Lower leg skin (tissue), 4 donors: ENCODE results near the gene PM20D1. TPM values are rescaled to one million over a fixed set of nuclear protein-coding genes. Genes with fewer than 3 reads are reported as not detected.

ENCODE experiments used
- DNase-seq, 2 donors: peaks; one replicate each; pipeline ENCODE4 v3.0.0-alpha.2; 2019; ENCODE audit warnings: low spot score in 2 of 2
- H3K4me3 ChIP-seq: fragments of 200-600 bp; sonication (generic); 2 replicates; pipeline ENCODE4 v1.5.1; 2017; ENCODE audit warnings: mild to moderate bottlenecking, low read depth; ENCODE audit not compliant: poor library complexity, severe bottlenecking
- POLR2A ChIP-seq, 2 donors: fragments of 450-650 bp; IDR thresholded peaks; one replicate each; pipeline ENCODE4 v1.6.1; 2016 to 2017; ENCODE audit warnings: antibody characterized with exemption in 2 of 2, mild to moderate bottlenecking in 1 of 2, moderate library complexity in 1 of 2
- WGBS, 2 donors: methylation state at CpG; one replicate each; pipeline ENCODE4 v1.1.5; 2018; 5-methylcytosine and 5-hydroxymethylcytosine counted together
- intact Hi-C: fragments of 100-400 bp; cut with DNase I; formaldehyde crosslinking; loops from one replicate; pipeline ENCODE4 v1.15.0; 2023; ENCODE audit warnings: low total_unique reads
- total RNA-seq, 4 donors: library from RNA; depleted of rRNA; stranded (reverse); fragments of >200 nt; gene quantifications; one replicate each; pipeline ENCODE4 v1.1.0, GENCODE V29; 2016
- TF ChIP-seq, protein P1 (sequence below), 3 donors: fragments of 450-650 bp; IDR thresholded peaks; one replicate each; pipeline ENCODE4 v1.5.1; 2016; ENCODE audit warnings: antibody characterized with exemption in 3 of 3, mild to moderate bottlenecking in 3 of 3, moderate library complexity in 2 of 3

Gene PM20D1
- total RNA-seq, 4 donors from 2014 or later: 6.5 to 89.1 (median 35.0) TPM

DNA sequence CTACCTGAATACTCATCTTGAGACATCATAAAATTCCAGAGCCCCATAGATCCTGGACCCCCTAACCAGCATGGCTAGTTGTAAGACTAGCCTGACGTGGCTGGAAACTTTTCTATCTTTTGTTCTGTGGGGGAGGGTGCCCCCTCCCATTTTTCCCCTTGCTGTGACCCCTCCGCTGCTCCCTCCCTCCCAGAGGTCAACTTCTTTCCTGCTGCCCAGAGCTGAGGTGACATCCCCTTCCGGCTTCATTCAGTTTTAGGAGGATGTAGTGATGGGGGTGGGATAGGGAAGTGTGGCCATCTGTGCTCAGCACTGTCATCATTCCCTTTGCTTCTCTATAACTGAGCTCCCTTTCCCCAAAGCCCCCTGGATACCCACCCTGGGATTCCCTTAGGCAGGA lies 32.6 kb downstream of the PM20D1 start:
- WGBS, 2 donors: 66 to 76% methylated on average over 3 of the region's 3 CpGs
- H3K4me3 ChIP-seq: no peak overlapping the region
- TF ChIP-seq, protein P1, sequence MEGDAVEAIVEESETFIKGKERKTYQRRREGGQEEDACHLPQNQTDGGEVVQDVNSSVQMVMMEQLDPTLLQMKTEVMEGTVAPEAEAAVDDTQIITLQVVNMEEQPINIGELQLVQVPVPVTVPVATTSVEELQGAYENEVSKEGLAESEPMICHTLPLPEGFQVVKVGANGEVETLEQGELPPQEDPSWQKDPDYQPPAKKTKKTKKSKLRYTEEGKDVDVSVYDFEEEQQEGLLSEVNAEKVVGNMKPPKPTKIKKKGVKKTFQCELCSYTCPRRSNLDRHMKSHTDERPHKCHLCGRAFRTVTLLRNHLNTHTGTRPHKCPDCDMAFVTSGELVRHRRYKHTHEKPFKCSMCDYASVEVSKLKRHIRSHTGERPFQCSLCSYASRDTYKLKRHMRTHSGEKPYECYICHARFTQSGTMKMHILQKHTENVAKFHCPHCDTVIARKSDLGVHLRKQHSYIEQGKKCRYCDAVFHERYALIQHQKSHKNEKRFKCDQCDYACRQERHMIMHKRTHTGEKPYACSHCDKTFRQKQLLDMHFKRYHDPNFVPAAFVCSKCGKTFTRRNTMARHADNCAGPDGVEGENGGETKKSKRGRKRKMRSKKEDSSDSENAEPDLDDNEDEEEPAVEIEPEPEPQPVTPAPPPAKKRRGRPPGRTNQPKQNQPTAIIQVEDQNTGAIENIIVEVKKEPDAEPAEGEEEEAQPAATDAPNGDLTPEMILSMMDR (IDR thresholded peaks at IDR 0.05): no peak
- no peak for TF ChIP-seq POLR2A (IDR thresholded peaks at IDR 0.05)
- no peak for DNase-seq
- intact Hi-C loops: no loop called here

DNA sequence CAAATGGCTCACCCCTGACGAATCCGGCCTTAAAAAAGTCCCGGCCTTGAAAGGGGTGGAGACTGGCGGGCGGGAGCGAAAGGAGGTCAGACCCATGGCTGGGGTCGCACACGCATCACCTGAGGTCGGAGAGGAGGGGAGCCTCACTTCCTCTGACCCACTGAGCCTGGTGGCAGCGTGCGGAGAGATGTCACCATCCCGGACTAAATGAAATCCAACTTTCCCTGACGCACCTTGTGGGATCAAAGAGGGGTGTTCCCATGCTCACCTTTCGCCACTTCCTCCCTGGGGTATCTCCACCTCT lies 36.2 kb downstream of the PM20D1 start:
- H3K4me3 ChIP-seq: peak overlapping the region; percentile 71
- WGBS, 2 donors: 2 to 3% methylated on average over 14 of the region's 14 CpGs
- no peak for TF ChIP-seq POLR2A (IDR thresholded peaks at IDR 0.05)
- TF ChIP-seq, protein P1 (IDR thresholded peaks at IDR 0.05): no peak
- no peak for DNase-seq
- intact Hi-C loops: no loop called here

DNA sequence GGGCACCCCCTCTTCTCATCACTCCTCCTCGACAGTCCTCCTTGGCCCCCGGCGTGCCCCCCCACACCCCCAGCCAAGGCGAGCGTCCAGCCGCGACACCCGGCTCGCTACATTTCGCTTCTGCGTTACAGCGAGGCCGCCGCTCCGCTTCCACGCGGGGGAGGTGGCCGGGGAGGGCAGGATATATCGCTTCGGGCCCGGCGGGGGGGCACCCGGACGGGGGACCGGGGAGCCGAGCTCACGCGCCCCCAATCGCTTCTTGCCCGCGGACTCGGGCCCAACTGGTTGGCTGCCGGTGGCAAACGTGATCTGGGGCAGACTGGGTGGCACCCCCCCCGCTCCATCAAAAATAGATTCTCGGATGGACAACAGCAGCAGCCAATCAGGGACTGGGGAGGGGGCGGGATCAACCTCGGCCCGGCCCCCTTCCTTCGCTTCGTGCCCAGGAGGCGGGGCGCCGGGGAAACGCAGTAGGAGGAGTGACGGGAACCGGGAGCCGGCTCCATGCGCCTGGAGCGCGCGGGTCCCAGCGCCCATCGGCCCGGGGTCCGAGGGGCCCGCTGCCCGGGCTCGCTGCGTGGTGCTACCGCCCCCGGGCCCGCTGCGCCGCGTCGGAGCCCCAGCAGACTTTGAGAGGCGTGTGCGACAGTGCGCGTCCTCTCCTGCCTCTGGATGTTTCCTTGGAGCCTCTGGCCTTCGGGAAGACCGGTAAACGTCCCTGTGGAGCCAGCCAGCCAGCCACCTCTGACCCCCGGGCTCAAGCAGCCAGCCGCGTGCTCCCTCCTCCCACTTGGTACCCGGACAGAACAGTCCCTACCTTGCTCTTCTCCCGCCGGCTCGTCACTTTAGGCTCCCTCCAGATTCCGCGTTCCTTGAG lies 36.8 kb downstream of the PM20D1 start, which contains the start of gene SLC41A1:
TSS of gene SLC41A1 (minus strand) at position 321 of the 877 bp plus-strand sequence. CDS start 2,757 bp downstream, outside the sequence.
- intact Hi-C loops: no loop called here
- peak within 1 kb of the TSS; percentile 71 for H3K4me3 ChIP-seq
- TF ChIP-seq, protein P1 (IDR thresholded peaks at IDR 0.05): no peak
- TF ChIP-seq POLR2A (IDR thresholded peaks at IDR 0.05): peak in 1 of 2 donors; percentile 9
- peak; percentile 93 to 99 for DNase-seq
- 0 to 2% methylated on average over 34 to 38 of the region's 83 CpGs for WGBS, 2 donors

DNA sequence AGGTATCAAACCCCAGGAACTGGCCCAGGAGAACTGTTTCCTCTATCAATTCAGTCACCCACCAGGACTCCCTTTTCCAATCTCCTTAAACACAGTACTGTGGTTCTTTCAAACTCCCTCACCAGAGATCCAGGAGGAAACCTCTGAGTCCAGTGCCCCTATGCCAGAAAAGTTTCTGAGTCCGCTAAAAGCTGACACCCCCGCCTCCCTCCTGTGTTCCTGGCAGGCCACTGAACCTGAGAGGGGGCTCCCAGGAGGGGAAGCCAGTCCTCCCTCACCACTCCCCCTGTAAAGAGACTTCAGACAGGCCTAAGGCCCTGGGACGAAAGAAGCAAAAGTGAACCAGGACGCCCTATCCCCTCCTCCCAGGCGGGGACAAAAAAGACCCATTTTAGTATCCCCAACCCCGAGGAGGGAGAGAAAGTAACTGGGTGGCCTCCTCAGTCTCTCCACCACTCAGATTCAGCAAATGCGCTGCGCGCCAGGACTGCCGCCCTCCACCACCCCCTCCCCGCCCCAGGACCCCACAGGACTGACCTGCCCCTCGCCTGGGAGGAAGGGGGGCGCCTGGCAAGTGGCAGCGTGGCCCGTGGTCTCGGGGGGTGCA lies 37.6 kb downstream of the PM20D1 start:
- intact Hi-C loops: no loop called here
- 1 to 3% methylated on average over 13 to 15 of the region's 16 CpGs for WGBS, 2 donors
- H3K4me3 ChIP-seq: peak overlapping the region; percentile 71
- TF ChIP-seq POLR2A (IDR thresholded peaks at IDR 0.05): no peak
- TF ChIP-seq, protein P1 (IDR thresholded peaks at IDR 0.05): no peak
- DNase-seq: peak in 1 of 2 donors; percentile 20

DNA sequence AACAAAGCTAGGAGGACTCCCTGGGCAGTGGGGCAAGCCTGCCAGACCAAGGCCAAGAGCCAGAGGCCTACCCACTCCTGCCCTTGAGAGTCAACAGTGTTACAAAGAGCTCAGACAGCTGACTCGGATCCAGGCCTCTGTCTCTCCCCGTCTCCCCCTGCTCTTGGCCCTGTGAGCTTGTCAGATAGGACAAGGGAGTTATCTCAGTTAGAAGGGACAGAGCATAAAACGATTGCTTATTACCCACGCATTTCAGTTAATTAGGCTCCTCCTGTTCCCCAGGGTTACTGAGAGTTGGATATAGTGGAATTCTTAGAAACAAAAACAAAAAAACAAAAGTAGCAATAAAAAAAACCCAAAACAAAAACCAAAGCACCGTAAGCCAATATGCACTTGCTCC lies 38.3 kb downstream of the PM20D1 start:
- no peak for DNase-seq
- TF ChIP-seq, protein P1 (IDR thresholded peaks at IDR 0.05): no peak
- TF ChIP-seq POLR2A (IDR thresholded peaks at IDR 0.05): no peak

More for the DNA sequence above, 38.3 kb downstream of the PM20D1 start:
- WGBS, 2 donors: 31 to 38% methylated on average over 5 of the region's 5 CpGs
- intact Hi-C loops: no loop called here
- no peak overlapping the region for H3K4me3 ChIP-seq
